ENCODE data around the gene MSX1.

Gene MSX1

GRCh38 chr4:4899202-4899925 is 39.9 kb downstream of the MSX1 start:
- no peak overlapping the region for H3K4me3 ChIP-seq (ENCODE audit: low read depth in 1 of 2, low read length in 2 of 2)
- no peaks in the 10 kb centered on the region for H3K27me3 ChIP-seq (ENCODE audit: low read depth, low read length)
- no peaks in the 10 kb centered on the region for H3K4me1 ChIP-seq (ENCODE audit: control insufficient read depth in 1 of 2, insufficient read depth in 2 of 2, low read length in 2 of 2)
- H3K27ac ChIP-seq (ENCODE audit: low read length): no peak overlapping the region
- H3K36me3 ChIP-seq (ENCODE audit: control insufficient read depth in 1 of 2, insufficient read depth in 2 of 2, low read length in 2 of 2): no peaks in the 10 kb centered on the region
- H3K9me3 ChIP-seq (ENCODE audit: control insufficient read depth in 1 of 2, low read length in 2 of 2): no peaks in the 10 kb centered on the region

- Histone ChIP-seq H3K4me3 (ENCODE audit: low read depth in 1 of 2, low read length in 2 of 2) (no peak overlapping the region), H3K4me1 (ENCODE audit: control insufficient read depth in 1 of 2, insufficient read depth in 2 of 2, low read length in 2 of 2) (no peaks in the 10 kb centered on the region), H3K36me3 (ENCODE audit: control insufficient read depth in 1 of 2, insufficient read depth in 2 of 2, low read length in 2 of 2) (no peaks in the 10 kb centered on the region), H3K27me3 (ENCODE audit: low read depth, low read length) (no peaks in the 10 kb centered on the region), H3K9me3 (ENCODE audit: control insufficient read depth in 1 of 2, low read length in 2 of 2) (no peaks in the 10 kb centered on the region), H3K27ac (ENCODE audit: low read length) (no peak overlapping the region)
Observed at GRCh38 chr4:4901877-4902276, 42.4 kb downstream of the MSX1 start.

GRCh38 chr4:4912155-4912554 is 52.7 kb downstream of the MSX1 start:
- no peaks in the 10 kb centered on the region for H3K27me3 ChIP-seq (ENCODE audit: low read depth, low read length)
- H3K4me1 ChIP-seq (ENCODE audit: control insufficient read depth in 1 of 2, insufficient read depth in 2 of 2, low read length in 2 of 2): no peaks in the 10 kb centered on the region
- H3K36me3 ChIP-seq (ENCODE audit: control insufficient read depth in 1 of 2, insufficient read depth in 2 of 2, low read length in 2 of 2): no peaks in the 10 kb centered on the region
- H3K27ac ChIP-seq (ENCODE audit: low read length): no peak overlapping the region
- H3K9me3 ChIP-seq (ENCODE audit: control insufficient read depth in 1 of 2, low read length in 2 of 2): peaks cover 0 to 3% of the 10 kb centered on the region in 2 donors
- H3K4me3 ChIP-seq (ENCODE audit: low read depth in 1 of 2, low read length in 2 of 2): no peak overlapping the region

GRCh38 chr4:4913147-4913561 is 53.7 kb downstream of the MSX1 start:
- Histone ChIP-seq H3K27ac (ENCODE audit: low read length) (no peak overlapping the region), H3K4me3 (ENCODE audit: low read depth in 1 of 2, low read length in 2 of 2) (no peak overlapping the region), H3K9me3 (ENCODE audit: control insufficient read depth in 1 of 2, low read length in 2 of 2) (peaks cover 0 to 3% of the 10 kb centered on the region in 2 donors), H3K27me3 (ENCODE audit: low read depth, low read length) (no peaks in the 10 kb centered on the region), H3K36me3 (ENCODE audit: control insufficient read depth in 1 of 2, insufficient read depth in 2 of 2, low read length in 2 of 2) (no peaks in the 10 kb centered on the region), H3K4me1 (ENCODE audit: control insufficient read depth in 1 of 2, insufficient read depth in 2 of 2, low read length in 2 of 2) (no peaks in the 10 kb centered on the region)

Data from muscle layer of duodenum (tissue), 2 donors.